Right lobe of liver (tissue), 6 donors: ENCODE data around the gene RAB21. TPM values are rescaled to one million over a fixed set of nuclear protein-coding genes. Genes with fewer than 3 reads are reported as not detected.

Experiments used
- ATAC-seq, 4 donors: fragments of 200-7000 bp; cut with Tn5 transposase; one replicate each; pipeline ENCODE4 v1.9.1; 2020; ENCODE audit warnings: mild to moderate bottlenecking in 4 of 4, moderate library complexity in 4 of 4
- DNase-seq, 3 donors: peaks; one replicate each; pipeline ENCODE4 v3.0.0-alpha.2; 2020
- H3K27ac ChIP-seq, 3 donors: fragments of 200-600 bp; one replicate each; pipeline ENCODE4 v1.8.0; 2022
- H3K27me3 ChIP-seq, 2 donors: fragments of 200-600 bp; one replicate each; pipeline ENCODE4 v1.8.0; 2022
- H3K36me3 ChIP-seq, 4 donors: fragments of 200-600 bp; sonication (generic) in 1 of 4; one replicate each; pipeline versions ENCODE4 v1.5.1 to v1.8.0; 2017 to 2022; ENCODE audit warnings: control low read depth in 1 of 4
- H3K4me1 ChIP-seq, 4 donors: fragments of 200-600 bp; sonication (generic) in 1 of 4; one replicate each; pipeline versions ENCODE4 v1.5.1 to v1.8.0; 2017 to 2022; ENCODE audit warnings: control low read depth in 1 of 4
- H3K4me3 ChIP-seq, 3 donors: fragments of 200-600 bp; one replicate each; pipeline ENCODE4 v1.8.0; 2022
- H3K9me3 ChIP-seq, 4 donors: fragments of 200-600 bp; sonication (generic) in 1 of 4; one replicate each; pipeline versions ENCODE4 v1.5.1 to v1.8.0; 2017 to 2022; ENCODE audit warnings: control low read depth in 1 of 4
- CTCF ChIP-seq, 4 donors: fragments of 200-600 bp in 3 of 4; fragments of 450-650 bp in 1 of 4; IDR thresholded peaks; one replicate each; pipeline versions ENCODE4 v1.5.1 to v1.8.0; 2016 to 2022; ENCODE audit warnings: antibody characterized with exemption in 4 of 4, mild to moderate bottlenecking in 2 of 4
- POLR2A ChIP-seq: fragments of 450-650 bp; IDR thresholded peaks from one replicate; pipeline ENCODE4 v1.6.1; 2017; ENCODE audit warnings: antibody characterized with exemption, mild to moderate bottlenecking
- WGBS: methylation state at CpG from one replicate; pipeline ENCODE4 v1.1.6; 2018; ENCODE audit warnings: low coverage, low lambda C conversion rate; ENCODE audit not compliant: insufficient coverage; ENCODE audit errors: missing lambda C conversion rate; 5-methylcytosine and 5-hydroxymethylcytosine counted together
- intact Hi-C, 2 donors: fragments of 100-400 bp; cut with DNase I; formaldehyde crosslinking; loops; one replicate each; pipeline versions ENCODE4 v1.11.2 to v1.14.1; 2022
- total RNA-seq, 6 experiments: library from RNA; depleted of rRNA in 2 of 6; stranded (reverse); fragments of >200 nt in 2 of 6; fragmentation: NEBNext Ultra II Directional in 3 of 6; extraction: Animal tissue kit (Norgen Biotek cat#: 25700) in 3 of 6; gene quantifications; one replicate each; pipeline versions ENCODE4 v1.1.0 to v1.2.4, GENCODE V29; 2016 to 2023
- donor health status: DM: no; HTN: yes; CAD: no.
- donor health status: DM: no; HTN: no; CAD: no.
- donor health status: DM: no; HTN: no; CAD: no.
- donor health status: DM: no; HTN: yes; CAD: no.
- donor health status: DM: no; HTN: yes; CAD: no.

The RAB21 gene
- total RNA-seq, 6 experiments from 2014 or later = 23.0 to 45.2 (median 31.3) TPM

- 45% methylated on average over 4 of the region's 4 CpGs for WGBS
Measured at GRCh38 chr12:71782017-71782416, 27.4 kb downstream of the RAB21 start.

GRCh38 chr12:71786829-71787228 lies 32.2 kb downstream of the RAB21 start:
- H3K36me3 ChIP-seq = peaks cover 0 to 26% (median 4%) of the 10 kb centered on the region in 4 donors
- DNase-seq (no peak), ATAC-seq (peak; percentile 38 to 77 (median 54))
- H3K4me1 ChIP-seq = no peaks in the 10 kb centered on the region
- no peak overlapping the region for H3K27ac ChIP-seq
- 69% methylated on average over 1 of the region's 1 CpG for WGBS
- H3K4me3 ChIP-seq = no peak overlapping the region
- intact Hi-C loops = no loop called here
- no peak for TF ChIP-seq CTCF (IDR thresholded peaks at IDR 0.05)
- TF ChIP-seq POLR2A = no peak
- no peaks in the 10 kb centered on the region for H3K27me3 ChIP-seq
- no peaks in the 10 kb centered on the region for H3K9me3 ChIP-seq

More at GRCh38 chr12:71782017-71782416, 27.4 kb downstream of the RAB21 start:
- no peaks in the 10 kb centered on the region for H3K4me1 ChIP-seq
- peaks cover 0 to 23% (median 4%) of the 10 kb centered on the region in 4 donors for H3K36me3 ChIP-seq
- ATAC-seq (no peak), DNase-seq (no peak)
- intact Hi-C loops = no loop called here
- no peak overlapping the region for H3K4me3 ChIP-seq
- TF ChIP-seq CTCF (IDR thresholded peaks at IDR 0.05) (no peak), POLR2A (no peak)
- no peaks in the 10 kb centered on the region for H3K27me3 ChIP-seq
- H3K27ac ChIP-seq = no peak overlapping the region
- H3K9me3 ChIP-seq = no peaks in the 10 kb centered on the region

- H3K27ac ChIP-seq = peak overlapping the region in 1 of 3 donors; percentile 4
- TF ChIP-seq POLR2A = no peak
- no peak for TF ChIP-seq CTCF (IDR thresholded peaks at IDR 0.05)
- intact Hi-C loops = no loop called here
Measured at GRCh38 chr12:71787580-71787979, 32.9 kb downstream of the RAB21 start.

GRCh38 chr12:71790331-71790730 lies 35.7 kb downstream of the RAB21 start:
- TF ChIP-seq CTCF (IDR thresholded peaks at IDR 0.05) (no peak), POLR2A (no peak)
- no peak overlapping the region for H3K4me3 ChIP-seq
- no peak overlapping the region for H3K27ac ChIP-seq
- H3K27me3 ChIP-seq = no peaks in the 10 kb centered on the region
- DNase-seq (no peak), ATAC-seq (no peak)
- WGBS = 0% methylated on average over 1 of the region's 1 CpG
- peaks cover 0 to 15% (median 4%) of the 10 kb centered on the region in 4 donors for H3K36me3 ChIP-seq
- intact Hi-C loops = no loop called here
- no peaks in the 10 kb centered on the region for H3K9me3 ChIP-seq
- H3K4me1 ChIP-seq = no peaks in the 10 kb centered on the region

More at GRCh38 chr12:71787580-71787979, 32.9 kb downstream of the RAB21 start:
- peak; percentile 46 to 77 (median 66) for ATAC-seq
- 17% methylated on average over 1 of the region's 1 CpG for WGBS
- DNase-seq = no peak
- Histone ChIP-seq H3K27me3 (no peaks in the 10 kb centered on the region), H3K4me3 (no peak overlapping the region), H3K36me3 (peaks cover 0 to 21% (median 4%) of the 10 kb centered on the region in 4 donors), H3K9me3 (no peaks in the 10 kb centered on the region), H3K4me1 (no peaks in the 10 kb centered on the region)
